Astrocyte of the cerebellum (primary cell): ENCODE measurements around the gene BORCS5.

ENCODE experiments used
- DNase-seq: peaks from one replicate; pipeline ENCODE4 v3.0.0-alpha.2; 2011; ENCODE audit warnings: low read depth
- H3K4me3 ChIP-seq: 2 replicates; pipeline ENCODE4 v1.5.1; 2011; ENCODE audit warnings: mild to moderate bottlenecking, low read depth, low read length, moderate library complexity
- in situ Hi-C: cut with HindIII; loops from 2 replicates; pipeline ENCODE4 v1.10.0; 2017; ENCODE audit warnings: low sequenced_read_pairs
- TF ChIP-seq, protein P1 (sequence below): IDR thresholded peaks from 2 replicates; pipeline ENCODE4 v1.5.1; 2012; ENCODE audit warnings: low read length, low read depth, moderate library complexity, mild to moderate bottlenecking; ENCODE audit errors: missing control alignments

The BORCS5 gene

DNA sequence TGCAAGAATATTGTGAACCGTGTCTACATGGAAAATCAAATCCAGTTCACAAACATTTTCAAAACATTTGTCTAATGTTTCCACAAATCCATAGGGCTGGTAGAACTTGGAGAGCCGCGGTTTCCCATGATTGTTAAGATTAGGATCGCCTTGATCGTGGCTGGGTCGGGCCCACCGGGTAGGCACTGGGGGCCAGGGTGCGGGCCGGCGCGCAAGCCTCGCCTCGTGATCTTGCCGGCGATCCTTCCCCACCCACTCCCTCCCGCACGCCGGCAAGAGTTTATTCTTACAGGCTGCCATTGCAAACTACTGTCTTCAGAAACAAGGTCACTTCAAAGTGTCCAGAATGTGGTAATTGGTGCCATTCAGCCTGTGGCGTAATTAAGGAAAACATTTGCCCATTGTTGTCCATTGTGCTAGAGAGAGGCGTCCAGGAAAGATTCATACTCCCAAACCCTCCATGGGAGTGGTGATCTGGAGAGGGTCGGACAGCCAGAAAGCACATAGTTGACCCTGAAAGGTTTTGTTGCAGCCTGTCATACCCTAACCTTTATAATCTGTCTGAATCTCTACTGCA is 95.5 kb downstream of the BORCS5 start:
- TF ChIP-seq, protein P1, sequence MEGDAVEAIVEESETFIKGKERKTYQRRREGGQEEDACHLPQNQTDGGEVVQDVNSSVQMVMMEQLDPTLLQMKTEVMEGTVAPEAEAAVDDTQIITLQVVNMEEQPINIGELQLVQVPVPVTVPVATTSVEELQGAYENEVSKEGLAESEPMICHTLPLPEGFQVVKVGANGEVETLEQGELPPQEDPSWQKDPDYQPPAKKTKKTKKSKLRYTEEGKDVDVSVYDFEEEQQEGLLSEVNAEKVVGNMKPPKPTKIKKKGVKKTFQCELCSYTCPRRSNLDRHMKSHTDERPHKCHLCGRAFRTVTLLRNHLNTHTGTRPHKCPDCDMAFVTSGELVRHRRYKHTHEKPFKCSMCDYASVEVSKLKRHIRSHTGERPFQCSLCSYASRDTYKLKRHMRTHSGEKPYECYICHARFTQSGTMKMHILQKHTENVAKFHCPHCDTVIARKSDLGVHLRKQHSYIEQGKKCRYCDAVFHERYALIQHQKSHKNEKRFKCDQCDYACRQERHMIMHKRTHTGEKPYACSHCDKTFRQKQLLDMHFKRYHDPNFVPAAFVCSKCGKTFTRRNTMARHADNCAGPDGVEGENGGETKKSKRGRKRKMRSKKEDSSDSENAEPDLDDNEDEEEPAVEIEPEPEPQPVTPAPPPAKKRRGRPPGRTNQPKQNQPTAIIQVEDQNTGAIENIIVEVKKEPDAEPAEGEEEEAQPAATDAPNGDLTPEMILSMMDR, result no peak
- DNase-seq, result no peak
- in situ Hi-C loops, result no loop called here
- H3K4me3 ChIP-seq, result no peak overlapping the region

DNA sequence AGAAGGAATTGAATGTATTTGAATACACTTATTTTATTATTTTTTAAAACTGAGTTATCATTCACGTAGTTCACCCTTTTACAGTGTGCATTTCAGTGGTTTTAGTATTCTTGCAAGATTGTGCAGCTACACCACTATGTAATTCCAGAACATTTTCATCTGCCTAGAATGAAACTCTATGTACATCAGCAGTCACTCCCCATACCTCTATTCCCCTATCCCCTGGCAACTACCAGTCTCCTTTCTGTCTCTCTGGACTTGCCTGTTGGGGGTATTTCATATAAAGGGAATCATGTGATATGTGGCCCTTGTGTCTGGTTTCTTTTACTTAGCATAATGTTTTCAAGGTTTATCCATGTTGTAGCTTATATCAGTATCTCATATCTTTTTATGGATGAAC is 96.8 kb downstream of the BORCS5 start:
- in situ Hi-C loops, result no loop called here
- TF ChIP-seq, protein P1, result no peak
- no peak overlapping the region for H3K4me3 ChIP-seq
- no peak for DNase-seq

DNA sequence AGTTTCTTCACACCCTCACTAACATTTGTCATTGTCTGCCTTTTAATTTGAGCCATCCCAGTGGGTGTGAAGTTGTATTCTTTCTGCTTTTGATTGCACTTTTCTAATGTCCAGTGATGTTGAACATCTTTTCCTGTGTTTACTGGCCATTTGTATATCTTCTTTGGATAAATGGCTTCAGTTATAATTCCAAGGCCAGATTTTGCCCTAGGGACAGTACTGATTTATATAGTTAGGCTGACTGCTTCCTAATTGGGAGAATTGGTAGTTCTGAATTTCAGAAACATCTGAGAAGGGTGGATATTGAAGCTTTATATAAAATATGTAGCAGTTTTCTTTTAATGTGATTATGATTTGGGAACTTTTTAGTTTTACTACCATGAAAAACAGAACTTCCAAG is 97.4 kb downstream of the BORCS5 start:
- TF ChIP-seq, protein P1, result no peak
- no peak overlapping the region for H3K4me3 ChIP-seq
- in situ Hi-C loops, result no loop called here
- no peak for DNase-seq

DNA sequence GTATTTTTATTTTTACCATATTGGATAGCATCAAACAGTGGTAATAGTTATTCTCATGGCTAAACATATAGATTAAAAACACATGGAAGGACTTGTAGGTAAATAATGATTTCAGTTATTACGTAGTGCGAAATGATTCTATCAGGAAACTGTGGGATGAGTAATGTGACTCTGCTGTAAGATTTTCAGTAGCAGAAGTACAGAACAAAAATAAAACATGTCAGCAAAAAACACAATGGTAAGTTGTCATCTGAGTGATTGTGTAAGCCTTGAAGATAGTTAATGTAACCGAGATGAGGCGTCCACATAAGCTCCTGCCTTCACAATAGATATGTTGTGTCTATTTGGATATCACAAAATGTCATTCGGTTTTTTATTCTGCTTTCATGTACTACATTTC is 99.8 kb downstream of the BORCS5 start:
- in situ Hi-C loops, result no loop called here
- no peak overlapping the region for H3K4me3 ChIP-seq
- DNase-seq, result no peak
- TF ChIP-seq, protein P1, result no peak

DNA sequence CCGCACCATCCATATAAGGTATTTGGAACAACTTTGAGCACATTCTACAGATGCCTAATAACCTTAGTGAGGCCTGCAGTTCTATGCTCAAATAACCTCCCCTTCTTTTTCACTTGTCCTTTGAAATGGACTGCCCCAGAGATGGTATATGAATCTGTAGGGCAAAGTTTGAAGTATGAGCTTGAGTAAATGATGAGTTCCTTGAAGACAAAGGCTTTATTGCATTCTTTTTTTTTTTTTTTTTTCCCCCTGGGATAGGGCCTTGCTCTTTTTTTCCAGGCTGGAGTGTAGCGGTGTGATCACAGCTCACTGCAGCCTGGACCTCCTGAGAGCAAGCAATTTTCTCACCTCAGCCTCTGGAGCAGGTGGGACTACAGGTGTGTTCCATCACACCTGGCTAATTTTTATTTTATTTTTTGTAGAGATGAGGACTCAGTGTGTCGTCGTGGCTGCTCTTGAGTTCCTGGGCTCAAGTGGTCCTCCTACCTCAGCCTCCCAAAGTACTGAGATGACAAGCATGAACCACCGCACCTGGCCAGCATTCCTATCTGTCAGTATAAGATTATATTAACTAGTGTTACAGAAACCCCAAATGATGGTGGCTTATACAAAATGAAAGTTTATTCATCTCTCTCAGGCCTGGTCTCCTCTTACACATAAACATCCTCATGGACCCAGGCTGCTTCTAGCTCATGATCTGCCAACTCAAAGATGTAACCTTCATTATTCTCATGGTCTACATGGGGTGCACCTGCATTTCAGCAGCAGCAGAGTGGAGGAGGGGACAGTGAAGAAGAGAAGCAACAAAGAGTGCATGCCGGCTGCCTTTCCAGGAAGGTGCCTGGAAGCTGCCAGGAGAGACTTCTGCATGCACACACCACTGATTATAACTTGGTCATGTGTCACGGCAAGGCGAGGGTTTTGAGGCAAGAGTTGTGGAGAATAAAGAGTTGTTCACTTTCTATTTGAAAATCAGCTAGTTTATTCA is 104.4 kb downstream of the BORCS5 start:
- TF ChIP-seq, protein P1, result no peak
- no peak for DNase-seq
- in situ Hi-C loops, result no loop called here
- H3K4me3 ChIP-seq, result no peak overlapping the region

DNA sequence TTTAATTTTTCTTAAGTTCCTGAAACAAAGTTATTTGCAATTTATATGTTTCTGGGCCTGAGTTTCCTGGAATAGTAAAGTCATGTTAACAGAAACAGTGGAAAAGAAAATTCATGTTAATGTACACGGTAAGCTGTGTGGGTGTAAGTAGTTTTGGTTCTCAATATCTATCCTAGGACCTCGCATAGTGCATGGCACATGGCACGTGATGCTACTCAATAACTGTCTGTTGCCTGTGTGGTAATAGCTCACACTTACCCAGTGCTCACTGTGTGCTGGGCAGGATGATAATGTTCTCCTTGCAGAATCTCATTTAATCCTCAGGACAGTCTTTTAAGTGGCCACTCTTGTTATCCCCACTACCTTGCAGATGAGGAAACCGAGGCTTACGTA is 105.0 kb downstream of the BORCS5 start:
- in situ Hi-C loops, result no loop called here
- TF ChIP-seq, protein P1, result no peak
- DNase-seq, result no peak
- no peak overlapping the region for H3K4me3 ChIP-seq
